Parathyroid adenoma (tissue), 2 donors: Measurements from ENCODE around the gene TAL2.

Experiments
- H2AFZ ChIP-seq: fragments of 300-600 bp; sonication (generic); one replicate; pipeline ENCODE4 v1.7.0; 2017; ENCODE audit warnings: antibody characterized with exemption, mild to moderate bottlenecking
- H3K27ac ChIP-seq: fragments of 300-600 bp; sonication (generic); one replicate; pipeline ENCODE4 v1.7.0; 2017
- H3K27me3 ChIP-seq: fragments of 300-600 bp; sonication (generic); one replicate; pipeline ENCODE4 v1.7.0; 2017; ENCODE audit warnings: low read length; ENCODE audit not compliant: control insufficient read depth, insufficient read depth
- H3K36me3 ChIP-seq: fragments of 300-600 bp; sonication (generic); one replicate; pipeline ENCODE4 v1.7.0; 2017; ENCODE audit warnings: low read length; ENCODE audit not compliant: control insufficient read depth, insufficient read depth
- H3K4me1 ChIP-seq: fragments of 300-600 bp; sonication (generic); one replicate; pipeline ENCODE4 v1.7.0; 2017; ENCODE audit warnings: control low read depth
- H3K4me2 ChIP-seq: fragments of 300-600 bp; sonication (generic); one replicate; pipeline ENCODE4 v1.7.0; 2017; ENCODE audit warnings: low read length
- H3K4me3 ChIP-seq: fragments of 300-600 bp; sonication (generic); one replicate; pipeline ENCODE4 v1.7.0; 2017; ENCODE audit warnings: low read depth, low read length
- H3K79me2 ChIP-seq: fragments of 300-600 bp; sonication (generic); one replicate; pipeline ENCODE4 v1.7.0; 2017; ENCODE audit warnings: control low read depth
- H3K9ac ChIP-seq: fragments of 300-600 bp; sonication (generic); one replicate; pipeline ENCODE4 v1.7.0; 2017; ENCODE audit warnings: mild to moderate bottlenecking
- H3K9me3 ChIP-seq: fragments of 300-600 bp; sonication (generic); one replicate; pipeline ENCODE4 v1.7.0; 2017; ENCODE audit warnings: low read length; ENCODE audit not compliant: control insufficient read depth
- CTCF ChIP-seq: fragments of 300-600 bp; sonication (generic); IDR thresholded peaks from one replicate; pipeline ENCODE4 v1.7.0; 2017; ENCODE audit warnings: antibody characterized with exemption, mild to moderate bottlenecking
- donor health status: primary hyperparathyroidism.

TAL2 gene

GRCh38 chr9:105672711-105673234 lies 10.5 kb downstream of the TAL2 start:
- no peaks in the 10 kb centered on the region for H3K36me3 ChIP-seq
- no peak overlapping the region for H3K4me2 ChIP-seq
- H3K27me3 ChIP-seq, result no peaks in the 10 kb centered on the region
- no peaks in the 10 kb centered on the region for H3K4me1 ChIP-seq
- H2AFZ ChIP-seq, result no peak overlapping the region
- no peak overlapping the region for H3K9ac ChIP-seq
- no peak for TF ChIP-seq CTCF
- no peaks in the 10 kb centered on the region for H3K79me2 ChIP-seq
- no peaks in the 10 kb centered on the region for H3K9me3 ChIP-seq
- no peak overlapping the region for H3K4me3 ChIP-seq
- no peak overlapping the region for H3K27ac ChIP-seq

- TF ChIP-seq CTCF, result no peak
- H3K27me3 ChIP-seq, result no peaks in the 10 kb centered on the region
- H3K9ac ChIP-seq, result no peak overlapping the region
- no peak overlapping the region for H3K4me3 ChIP-seq
- H3K36me3 ChIP-seq, result no peaks in the 10 kb centered on the region
- no peak overlapping the region for H2AFZ ChIP-seq
- H3K9me3 ChIP-seq, result no peaks in the 10 kb centered on the region
- no peaks in the 10 kb centered on the region for H3K79me2 ChIP-seq
- no peaks in the 10 kb centered on the region for H3K4me1 ChIP-seq
- H3K4me2 ChIP-seq, result no peak overlapping the region
- no peak overlapping the region for H3K27ac ChIP-seq
Observed at GRCh38 chr9:105673850-105674387, 11.7 kb downstream of the TAL2 start.

DNA sequence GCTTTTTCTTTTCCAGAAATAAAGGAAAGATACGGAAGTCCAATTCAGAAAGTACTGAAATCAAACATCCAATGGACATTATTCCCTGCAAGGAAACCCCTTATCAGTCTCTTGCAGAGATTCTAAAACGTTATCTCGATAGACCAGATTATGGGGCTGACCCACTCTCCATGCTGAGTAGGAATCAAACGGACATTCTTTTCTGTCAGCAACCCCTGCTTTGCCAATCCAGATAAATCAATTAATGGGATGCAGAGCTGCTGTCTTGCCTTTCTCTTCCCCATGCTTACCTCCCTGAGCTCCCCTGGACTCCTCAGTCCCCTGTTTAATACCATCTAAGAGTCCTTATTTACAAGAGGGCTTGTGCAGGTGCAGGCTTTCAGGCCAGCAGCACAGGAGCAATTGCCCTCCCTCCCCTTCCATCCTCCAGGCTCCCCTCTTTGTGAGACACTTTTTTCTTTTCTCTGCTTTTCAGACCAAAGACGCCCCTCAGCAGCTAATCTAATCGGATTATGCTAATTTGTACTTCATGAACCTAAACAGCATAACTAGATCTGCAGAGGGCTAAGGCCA lies 14.2 kb downstream of the TAL2 start:
- H3K4me3 ChIP-seq, result no peak overlapping the region
- H3K9me3 ChIP-seq, result no peaks in the 10 kb centered on the region
- H3K36me3 ChIP-seq, result no peaks in the 10 kb centered on the region
- no peak overlapping the region for H3K27ac ChIP-seq
- no peak overlapping the region for H3K9ac ChIP-seq
- no peak overlapping the region for H2AFZ ChIP-seq
- no peak for TF ChIP-seq CTCF
- no peaks in the 10 kb centered on the region for H3K4me1 ChIP-seq
- H3K4me2 ChIP-seq, result no peak overlapping the region
- H3K79me2 ChIP-seq, result no peaks in the 10 kb centered on the region
- no peaks in the 10 kb centered on the region for H3K27me3 ChIP-seq

DNA sequence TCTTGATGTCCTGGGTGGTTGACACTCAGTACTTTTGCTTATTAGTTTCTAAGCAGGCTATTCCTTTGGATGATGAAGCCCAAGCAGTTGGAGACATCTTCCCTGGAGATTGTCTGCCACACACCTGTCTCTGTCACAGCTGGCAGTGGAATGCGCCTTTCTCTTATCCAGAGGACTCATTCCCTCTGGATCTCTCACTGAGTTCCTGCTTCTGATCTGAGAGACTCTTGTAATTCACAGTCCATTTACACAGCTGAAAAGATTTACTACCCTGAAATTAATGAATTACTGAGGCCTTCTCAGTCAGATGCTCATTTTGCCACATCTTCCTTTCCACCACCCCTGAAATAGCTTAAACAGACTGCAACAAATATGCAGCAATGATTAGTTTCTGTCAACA lies 15.9 kb downstream of the TAL2 start:
- H2AFZ ChIP-seq, result no peak overlapping the region
- no peak for TF ChIP-seq CTCF
- H3K4me2 ChIP-seq, result no peak overlapping the region

GRCh38 chr9:105678781-105679180 lies 16.5 kb downstream of the TAL2 start:
- Histone ChIP-seq H2AFZ (no peak overlapping the region), H3K9ac (no peak overlapping the region), H3K9me3 (no peaks in the 10 kb centered on the region), H3K4me2 (no peak overlapping the region), H3K36me3 (no peaks in the 10 kb centered on the region), H3K27ac (no peak overlapping the region), H3K27me3 (no peaks in the 10 kb centered on the region), H3K4me1 (no peaks in the 10 kb centered on the region), H3K4me3 (no peak overlapping the region), H3K79me2 (no peaks in the 10 kb centered on the region)
- no peak for TF ChIP-seq CTCF

More for the DNA sequence above, 15.9 kb downstream of the TAL2 start:
- Histone ChIP-seq H3K79me2 (no peaks in the 10 kb centered on the region), H3K36me3 (no peaks in the 10 kb centered on the region), H3K27me3 (no peaks in the 10 kb centered on the region), H3K4me1 (no peaks in the 10 kb centered on the region), H3K9me3 (no peaks in the 10 kb centered on the region), H3K27ac (no peak overlapping the region), H3K9ac (no peak overlapping the region), H3K4me3 (no peak overlapping the region)
